HepG2 (cell line): ENCODE measurements around the gene DGUOK. TPM values are rescaled to one million over a fixed set of nuclear protein-coding genes. Genes with fewer than 3 reads are reported as not detected.

Experiments
- DPF2 ChIP-seq: sonication (generic); formaldehyde crosslinking; IDR thresholded peaks from 2 replicates; pipeline ENCODE4 v1.4.0; 2020; ENCODE audit warnings: mild to moderate bottlenecking, low read depth, missing genetic modification reagents, borderline replicate concordance
- EEA1 ChIP-seq: sonication (generic); formaldehyde crosslinking; IDR thresholded peaks from 2 replicates; pipeline ENCODE4 v1.5.1; 2020; ENCODE audit warnings: mild to moderate bottlenecking, missing genetic modification reagents, borderline replicate concordance
- EHMT2 ChIP-seq: fragments of 200-600 bp; sonication (generic); IDR thresholded peaks from 2 replicates; pipeline ENCODE4 v1.7.0; 2017; ENCODE audit warnings: antibody characterized with exemption, low read depth, low read length, borderline replicate concordance
- GATAD1 ChIP-seq: IDR thresholded peaks from 2 replicates; pipeline ENCODE4 v1.6.1; 2016; ENCODE audit warnings: missing genetic modification reagents, missing compliant biosample characterization
- GFI1 ChIP-seq: sonication (generic); formaldehyde crosslinking; IDR thresholded peaks from 2 replicates; pipeline ENCODE4 v1.5.0; 2020; ENCODE audit warnings: missing genetic modification reagents, mild to moderate bottlenecking, borderline replicate concordance
- JUN ChIP-seq: sonication (generic); formaldehyde crosslinking; IDR thresholded peaks from 2 replicates; pipeline ENCODE4 v1.4.0; 2020; ENCODE audit warnings: mild to moderate bottlenecking, missing genetic modification reagents
- MEIS2 ChIP-seq: sonication (generic); formaldehyde crosslinking; IDR thresholded peaks from 2 replicates; pipeline ENCODE4 v1.9.0; 2021; ENCODE audit warnings: mild to moderate bottlenecking, missing genetic modification reagents
- RFXANK ChIP-seq: IDR thresholded peaks from 2 replicates; pipeline ENCODE4 v1.6.1; 2016
- SMC3 ChIP-seq: IDR thresholded peaks from 2 replicates; pipeline ENCODE4 v1.6.1; 2011; ENCODE audit warnings: low read length, improper control_type of control experiment
- SNRNP70 ChIP-seq: fragments of 200-400 bp; formaldehyde crosslinking; IDR thresholded peaks from 2 replicates; pipeline ENCODE4 v1.6.1; 2017; ENCODE audit warnings: mild to moderate bottlenecking, low read depth, low read length, moderate library complexity
- SP5 ChIP-seq: IDR thresholded peaks from 2 replicates; pipeline ENCODE4 v1.6.1; 2016; ENCODE audit warnings: low read depth, borderline replicate concordance
- TOPORS ChIP-seq: sonication (generic); formaldehyde crosslinking; IDR thresholded peaks from 2 replicates; pipeline ENCODE4 v1.8.0; 2023; ENCODE audit warnings: mild to moderate bottlenecking, missing genetic modification reagents
- ZC3H13 ChIP-seq: sonication (generic); formaldehyde crosslinking; IDR thresholded peaks from 2 replicates; pipeline ENCODE4 v1.8.1; 2023; ENCODE audit warnings: mild to moderate bottlenecking, missing genetic modification reagents, moderate library complexity
- ZEB1 ChIP-seq: IDR thresholded peaks from 2 replicates; pipeline ENCODE4 v1.6.1; 2012; ENCODE audit warnings: mild to moderate bottlenecking, low read depth, inconsistent platforms; ENCODE audit not compliant: insufficient replicate concordance
- ZNF432 ChIP-seq: sonication (generic); formaldehyde crosslinking; IDR thresholded peaks from 2 replicates; pipeline ENCODE4 v1.5.0; 2020; ENCODE audit warnings: missing genetic modification reagents, mild to moderate bottlenecking, borderline replicate concordance
- ZNF672 ChIP-seq: sonication (generic); formaldehyde crosslinking; IDR thresholded peaks from 2 replicates; pipeline ENCODE4 v1.8.1; 2022; ENCODE audit warnings: missing genetic modification reagents
- ZSCAN20 ChIP-seq: sonication (generic); formaldehyde crosslinking; IDR thresholded peaks from 2 replicates; pipeline ENCODE4 v1.4.0; 2020; ENCODE audit warnings: missing genetic modification reagents, mild to moderate bottlenecking, borderline replicate concordance
- polyA plus RNA-seq, 8 experiments: library from polyadenylated mRNA; depleted of rRNA in 3 of 8; stranded (reverse) in 7 of 8; unstranded in 1 of 8; fragments of >200 nt; fragmentation: Illumina TruSeq in 4 of 8; extraction: Trizol in 4 of 8; gene quantifications; 2 replicates each; pipeline versions ENCODE4 v1.2.1 to v1.2.3, GENCODE V29; 2011 to 2016; ENCODE audit warnings: low read depth in 4 of 8, missing spikeins in 1 of 8, mixed read lengths in 1 of 8; ENCODE audit not compliant: insufficient read depth in 1 of 8
- total RNA-seq, 5 experiments: library from RNA; depleted of rRNA; stranded (reverse); fragments of >200 nt; fragmentation: Illumina TruSeq; extraction: Trizol; gene quantifications; 2 replicates each; pipeline ENCODE4 v1.2.3, GENCODE V29; 2016; ENCODE audit warnings: low read depth in 1 of 5
- TF ChIP-seq, protein P1 (sequence below): sonication (generic); formaldehyde crosslinking; IDR thresholded peaks from 2 replicates; pipeline ENCODE4 v1.8.1; 2023; ENCODE audit warnings: missing genetic modification reagents, inconsistent platforms, borderline replicate concordance
- TF ChIP-seq, protein P2 (sequence below): sonication (generic); formaldehyde crosslinking; IDR thresholded peaks from 2 replicates; pipeline ENCODE4 v1.5.1; 2020; ENCODE audit warnings: mild to moderate bottlenecking, missing genetic modification reagents, moderate library complexity
- TF ChIP-seq, protein P3 (sequence below): sonication (generic); formaldehyde crosslinking; IDR thresholded peaks from 2 replicates; pipeline ENCODE4 v1.4.0; 2020; ENCODE audit warnings: missing genetic modification reagents; ENCODE audit errors: not compliant biosample characterization
- TF ChIP-seq, protein P4 (sequence below): sonication (generic); formaldehyde crosslinking; IDR thresholded peaks from 2 replicates; pipeline ENCODE4 v1.8.0; 2022; ENCODE audit warnings: missing genetic modification reagents, mild to moderate bottlenecking, moderate library complexity, borderline replicate concordance

DGUOK gene
- total and polyA plus RNA-seq, 2 of the 13 experiments (the other 11 are each of a cell fraction or from before 2014, with no cell fraction given) = 105 to 137 TPM

DNA sequence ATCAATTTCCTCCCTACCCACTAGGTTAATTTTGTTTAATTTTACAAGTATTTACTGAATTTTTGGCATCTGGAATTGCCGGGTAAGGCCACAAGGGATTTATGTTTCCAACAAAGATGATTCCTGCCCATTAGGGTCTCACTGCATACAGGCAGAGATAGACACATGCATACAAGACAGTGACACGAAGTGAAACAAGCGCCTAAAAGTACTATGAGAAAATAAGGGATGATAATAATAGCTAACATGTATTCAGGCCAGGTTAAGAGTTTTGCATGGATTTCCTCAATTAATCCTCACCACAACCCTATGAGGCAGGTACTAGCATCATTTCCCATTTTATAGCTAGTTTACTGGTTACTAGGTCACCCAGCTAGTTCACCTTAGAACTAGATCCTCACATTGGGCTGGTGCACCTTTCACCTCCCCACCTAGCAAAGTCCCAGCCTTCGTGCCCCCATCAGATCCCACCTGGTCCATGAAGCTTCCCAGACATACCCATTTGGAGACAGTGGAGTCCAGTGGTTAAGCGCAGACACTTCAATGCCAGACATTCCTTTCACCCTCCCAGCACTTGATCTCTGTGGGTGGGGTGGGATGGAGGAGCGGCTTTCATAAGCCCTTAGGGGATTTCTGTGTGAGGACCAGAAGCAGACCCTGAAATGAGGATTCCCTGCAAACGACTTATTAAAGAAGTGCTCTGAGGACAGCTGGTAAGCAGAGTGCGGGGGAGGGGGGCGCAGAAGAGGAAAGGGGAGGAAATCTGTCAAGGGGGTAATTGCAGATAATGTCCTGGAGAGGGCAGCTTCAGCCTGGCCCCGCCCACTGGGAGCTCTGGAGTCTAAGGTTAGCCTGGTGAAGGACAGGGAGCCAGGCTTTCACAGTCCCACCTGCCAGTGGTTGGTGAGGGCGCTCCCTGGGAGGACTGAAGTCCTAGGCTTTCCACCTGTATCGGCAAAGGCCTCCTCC, 5.8 kb upstream of the DGUOK start (continued):
- TF ChIP-seq, protein P1, sequence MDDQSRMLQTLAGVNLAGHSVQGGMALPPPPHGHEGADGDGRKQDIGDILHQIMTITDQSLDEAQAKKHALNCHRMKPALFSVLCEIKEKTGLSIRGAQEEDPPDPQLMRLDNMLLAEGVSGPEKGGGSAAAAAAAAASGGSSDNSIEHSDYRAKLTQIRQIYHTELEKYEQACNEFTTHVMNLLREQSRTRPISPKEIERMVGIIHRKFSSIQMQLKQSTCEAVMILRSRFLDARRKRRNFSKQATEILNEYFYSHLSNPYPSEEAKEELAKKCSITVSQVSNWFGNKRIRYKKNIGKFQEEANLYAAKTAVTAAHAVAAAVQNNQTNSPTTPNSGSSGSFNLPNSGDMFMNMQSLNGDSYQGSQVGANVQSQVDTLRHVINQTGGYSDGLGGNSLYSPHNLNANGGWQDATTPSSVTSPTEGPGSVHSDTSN = no peak
- no peak for TF ChIP-seq EHMT2
- TF ChIP-seq, protein P2, sequence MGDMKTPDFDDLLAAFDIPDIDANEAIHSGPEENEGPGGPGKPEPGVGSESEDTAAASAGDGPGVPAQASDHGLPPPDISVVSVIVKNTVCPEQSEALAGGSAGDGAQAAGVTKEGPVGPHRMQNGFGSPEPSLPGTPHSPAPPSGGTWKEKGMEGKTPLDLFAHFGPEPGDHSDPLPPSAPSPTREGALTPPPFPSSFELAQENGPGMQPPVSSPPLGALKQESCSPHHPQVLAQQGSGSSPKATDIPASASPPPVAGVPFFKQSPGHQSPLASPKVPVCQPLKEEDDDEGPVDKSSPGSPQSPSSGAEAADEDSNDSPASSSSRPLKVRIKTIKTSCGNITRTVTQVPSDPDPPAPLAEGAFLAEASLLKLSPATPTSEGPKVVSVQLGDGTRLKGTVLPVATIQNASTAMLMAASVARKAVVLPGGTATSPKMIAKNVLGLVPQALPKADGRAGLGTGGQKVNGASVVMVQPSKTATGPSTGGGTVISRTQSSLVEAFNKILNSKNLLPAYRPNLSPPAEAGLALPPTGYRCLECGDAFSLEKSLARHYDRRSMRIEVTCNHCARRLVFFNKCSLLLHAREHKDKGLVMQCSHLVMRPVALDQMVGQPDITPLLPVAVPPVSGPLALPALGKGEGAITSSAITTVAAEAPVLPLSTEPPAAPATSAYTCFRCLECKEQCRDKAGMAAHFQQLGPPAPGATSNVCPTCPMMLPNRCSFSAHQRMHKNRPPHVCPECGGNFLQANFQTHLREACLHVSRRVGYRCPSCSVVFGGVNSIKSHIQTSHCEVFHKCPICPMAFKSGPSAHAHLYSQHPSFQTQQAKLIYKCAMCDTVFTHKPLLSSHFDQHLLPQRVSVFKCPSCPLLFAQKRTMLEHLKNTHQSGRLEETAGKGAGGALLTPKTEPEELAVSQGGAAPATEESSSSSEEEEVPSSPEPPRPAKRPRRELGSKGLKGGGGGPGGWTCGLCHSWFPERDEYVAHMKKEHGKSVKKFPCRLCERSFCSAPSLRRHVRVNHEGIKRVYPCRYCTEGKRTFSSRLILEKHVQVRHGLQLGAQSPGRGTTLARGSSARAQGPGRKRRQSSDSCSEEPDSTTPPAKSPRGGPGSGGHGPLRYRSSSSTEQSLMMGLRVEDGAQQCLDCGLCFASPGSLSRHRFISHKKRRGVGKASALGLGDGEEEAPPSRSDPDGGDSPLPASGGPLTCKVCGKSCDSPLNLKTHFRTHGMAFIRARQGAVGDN (CRISPR knock-in tag) = peak; percentile 44
- peak; percentile 66 for TF ChIP-seq SMC3
- TF ChIP-seq ZSCAN20 (CRISPR knock-in tag) = no peak
- no peak for TF ChIP-seq ZNF432 (CRISPR knock-in tag)
- TF ChIP-seq, protein P3, sequence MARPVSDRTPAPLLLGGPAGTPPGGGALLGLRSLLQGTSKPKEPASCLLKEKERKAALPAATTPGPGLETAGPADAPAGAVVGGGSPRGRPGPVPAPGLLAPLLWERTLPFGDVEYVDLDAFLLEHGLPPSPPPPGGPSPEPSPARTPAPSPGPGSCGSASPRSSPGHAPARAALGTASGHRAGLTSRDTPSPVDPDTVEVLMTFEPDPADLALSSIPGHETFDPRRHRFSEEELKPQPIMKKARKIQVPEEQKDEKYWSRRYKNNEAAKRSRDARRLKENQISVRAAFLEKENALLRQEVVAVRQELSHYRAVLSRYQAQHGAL (CRISPR knock-in tag) = no peak
- TF ChIP-seq DPF2 = no peak
- TF ChIP-seq GATAD1 (CRISPR knock-in tag) = no peak
- TF ChIP-seq ZEB1 = no peak
- no peak for TF ChIP-seq MEIS2 (CRISPR knock-in tag)
- TF ChIP-seq, protein P4, sequence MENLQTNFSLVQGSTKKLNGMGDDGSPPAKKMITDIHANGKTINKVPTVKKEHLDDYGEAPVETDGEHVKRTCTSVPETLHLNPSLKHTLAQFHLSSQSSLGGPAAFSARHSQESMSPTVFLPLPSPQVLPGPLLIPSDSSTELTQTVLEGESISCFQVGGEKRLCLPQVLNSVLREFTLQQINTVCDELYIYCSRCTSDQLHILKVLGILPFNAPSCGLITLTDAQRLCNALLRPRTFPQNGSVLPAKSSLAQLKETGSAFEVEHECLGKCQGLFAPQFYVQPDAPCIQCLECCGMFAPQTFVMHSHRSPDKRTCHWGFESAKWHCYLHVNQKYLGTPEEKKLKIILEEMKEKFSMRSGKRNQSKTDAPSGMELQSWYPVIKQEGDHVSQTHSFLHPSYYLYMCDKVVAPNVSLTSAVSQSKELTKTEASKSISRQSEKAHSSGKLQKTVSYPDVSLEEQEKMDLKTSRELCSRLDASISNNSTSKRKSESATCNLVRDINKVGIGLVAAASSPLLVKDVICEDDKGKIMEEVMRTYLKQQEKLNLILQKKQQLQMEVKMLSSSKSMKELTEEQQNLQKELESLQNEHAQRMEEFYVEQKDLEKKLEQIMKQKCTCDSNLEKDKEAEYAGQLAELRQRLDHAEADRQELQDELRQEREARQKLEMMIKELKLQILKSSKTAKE (CRISPR knock-in tag) = no peak
- no peak for TF ChIP-seq EEA1 (CRISPR knock-in tag)
- no peak for TF ChIP-seq TOPORS (CRISPR knock-in tag)
- no peak for TF ChIP-seq JUN (CRISPR knock-in tag)
- no peak for TF ChIP-seq SNRNP70
- TF ChIP-seq RFXANK = no peak
- no peak for TF ChIP-seq GFI1
- TF ChIP-seq ZNF672 = no peak
- TF ChIP-seq ZC3H13 (CRISPR knock-in tag) = no peak
- peak; percentile 74 for TF ChIP-seq SP5
